Esophagus squamous epithelium (tissue), 4 donors: ENCODE results near the gene GAL.

Source experiments
- CTCF ChIP-seq, 6 experiments: fragments of 450-650 bp in 4 of 6; fragments of 200-600 bp in 2 of 6; sonication (generic) in 2 of 6; IDR thresholded peaks; one replicate each; pipeline ENCODE4 v1.5.1; 2016 to 2019; ENCODE audit warnings: antibody characterized with exemption in 6 of 6, mild to moderate bottlenecking in 4 of 6, moderate library complexity in 4 of 6
- POLR2A ChIP-seq, 4 donors: fragments of 450-650 bp; IDR thresholded peaks; one replicate each; pipeline ENCODE4 v1.6.1; 2017; ENCODE audit warnings: antibody characterized with exemption in 4 of 4, mild to moderate bottlenecking in 4 of 4, moderate library complexity in 3 of 4

DNA sequence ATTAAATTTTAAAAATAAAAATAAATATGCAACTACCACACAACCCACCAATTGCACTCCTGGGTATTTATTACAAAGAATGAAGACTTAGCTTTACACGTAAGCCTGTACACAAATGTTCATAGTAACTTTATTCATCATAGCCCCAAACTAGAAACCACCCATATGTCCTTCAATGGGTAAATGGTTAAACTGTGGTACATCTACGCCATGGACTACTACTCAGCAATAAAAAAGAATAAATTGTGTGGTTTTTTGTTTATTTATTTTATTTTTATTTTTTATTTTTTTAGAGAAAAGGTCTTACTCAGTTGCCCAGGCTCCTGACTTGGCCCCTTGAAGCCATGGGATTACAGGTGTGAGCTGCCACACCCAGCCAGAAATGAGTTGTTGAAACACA, 14.6 kb downstream of the GAL start:
- TF ChIP-seq CTCF (IDR thresholded peaks at IDR 0.05), result no peak
- TF ChIP-seq POLR2A (IDR thresholded peaks at IDR 0.05), result no peak
